Measurements from ENCODE around the gene DOCK2.

The DOCK2 gene

DNA sequence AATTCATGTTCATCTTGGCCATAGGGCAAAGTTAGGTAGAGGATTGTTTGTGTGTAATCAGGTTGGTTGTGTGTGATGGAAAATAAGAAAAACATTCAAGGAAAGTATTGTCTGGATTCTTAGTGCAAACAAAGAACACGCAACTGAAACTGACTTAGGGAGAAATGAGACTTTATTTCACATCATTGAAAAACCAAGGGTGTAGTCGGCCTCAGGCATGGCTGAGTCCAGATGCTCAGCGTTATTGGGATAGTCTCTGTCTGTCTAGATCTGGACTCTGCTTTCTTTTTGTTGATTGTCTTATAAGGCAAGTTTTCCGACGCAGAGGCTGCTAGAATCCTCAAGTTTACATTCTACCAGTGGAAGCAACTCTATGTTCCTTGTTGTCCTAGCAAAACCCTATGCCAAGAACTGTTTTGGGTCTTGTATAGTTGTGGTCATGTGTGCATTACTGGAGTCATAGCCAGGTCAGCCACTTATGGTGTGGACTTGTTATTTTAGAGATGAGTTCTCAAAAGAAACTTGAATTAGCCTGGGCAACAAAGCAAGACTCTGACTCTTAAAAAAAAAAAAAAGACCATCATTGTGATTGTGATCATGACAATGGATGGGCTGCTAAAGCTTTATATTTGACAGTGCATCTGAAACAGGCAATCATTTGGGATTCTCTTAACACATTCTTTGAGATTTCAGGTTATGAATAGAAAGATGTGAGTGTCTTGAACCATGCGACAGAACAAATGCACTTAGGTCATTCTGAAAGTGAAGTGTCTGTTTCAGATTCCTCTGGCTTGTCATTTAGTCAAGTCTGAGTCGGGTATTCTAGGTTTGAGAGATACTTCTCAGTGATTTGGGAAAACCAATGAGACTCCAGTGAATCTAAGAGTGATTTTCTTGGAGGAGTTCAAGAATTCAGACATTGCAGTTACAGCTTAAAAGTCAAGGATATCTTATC lies 82.6 kb downstream of the DOCK2 start:
- Histone ChIP-seq H4K20me1 (ENCODE audit: control insufficient read depth, insufficient read depth, low read depth, low read length) (no peaks in the 10 kb centered on the region), H3K27me3 (ENCODE audit: control insufficient read depth, low read length) (no peaks in the 10 kb centered on the region), H3K4me2 (ENCODE audit: low read length) (no peak overlapping the region), H3K4me3 (ENCODE audit: low read length) (no peak overlapping the region), H3F3A (ENCODE audit: control insufficient read depth, insufficient read depth) (no peaks in the 10 kb centered on the region), H3K9me3 (ENCODE audit: control insufficient read depth, insufficient read depth, low read length) (no peaks in the 10 kb centered on the region), H3K4me1 (ENCODE audit: control insufficient read depth, low read length) (no peaks in the 10 kb centered on the region), H3K9me2 (replicated peaks; ENCODE audit: control insufficient read depth, low read length) (no peaks in the 10 kb centered on the region), H3K36me3 (ENCODE audit: control insufficient read depth, low read length) (peaks cover 98% of the 10 kb centered on the region), H3K79me2 (ENCODE audit: control insufficient read depth, low read length) (peaks cover 16% of the 10 kb centered on the region), H3K27ac (ENCODE audit: low read depth, low read length) (no peak overlapping the region)
- TF ChIP-seq, protein P1, sequence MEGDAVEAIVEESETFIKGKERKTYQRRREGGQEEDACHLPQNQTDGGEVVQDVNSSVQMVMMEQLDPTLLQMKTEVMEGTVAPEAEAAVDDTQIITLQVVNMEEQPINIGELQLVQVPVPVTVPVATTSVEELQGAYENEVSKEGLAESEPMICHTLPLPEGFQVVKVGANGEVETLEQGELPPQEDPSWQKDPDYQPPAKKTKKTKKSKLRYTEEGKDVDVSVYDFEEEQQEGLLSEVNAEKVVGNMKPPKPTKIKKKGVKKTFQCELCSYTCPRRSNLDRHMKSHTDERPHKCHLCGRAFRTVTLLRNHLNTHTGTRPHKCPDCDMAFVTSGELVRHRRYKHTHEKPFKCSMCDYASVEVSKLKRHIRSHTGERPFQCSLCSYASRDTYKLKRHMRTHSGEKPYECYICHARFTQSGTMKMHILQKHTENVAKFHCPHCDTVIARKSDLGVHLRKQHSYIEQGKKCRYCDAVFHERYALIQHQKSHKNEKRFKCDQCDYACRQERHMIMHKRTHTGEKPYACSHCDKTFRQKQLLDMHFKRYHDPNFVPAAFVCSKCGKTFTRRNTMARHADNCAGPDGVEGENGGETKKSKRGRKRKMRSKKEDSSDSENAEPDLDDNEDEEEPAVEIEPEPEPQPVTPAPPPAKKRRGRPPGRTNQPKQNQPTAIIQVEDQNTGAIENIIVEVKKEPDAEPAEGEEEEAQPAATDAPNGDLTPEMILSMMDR (IDR thresholded peaks at IDR 0.05; ENCODE audit: low read depth, low read length, poor library complexity, severe bottlenecking) = no peak
- no peak for TF ChIP-seq EZH2phosphoT487 (IDR thresholded peaks at IDR 0.05; ENCODE audit: borderline replicate concordance, low read length)

DNA sequence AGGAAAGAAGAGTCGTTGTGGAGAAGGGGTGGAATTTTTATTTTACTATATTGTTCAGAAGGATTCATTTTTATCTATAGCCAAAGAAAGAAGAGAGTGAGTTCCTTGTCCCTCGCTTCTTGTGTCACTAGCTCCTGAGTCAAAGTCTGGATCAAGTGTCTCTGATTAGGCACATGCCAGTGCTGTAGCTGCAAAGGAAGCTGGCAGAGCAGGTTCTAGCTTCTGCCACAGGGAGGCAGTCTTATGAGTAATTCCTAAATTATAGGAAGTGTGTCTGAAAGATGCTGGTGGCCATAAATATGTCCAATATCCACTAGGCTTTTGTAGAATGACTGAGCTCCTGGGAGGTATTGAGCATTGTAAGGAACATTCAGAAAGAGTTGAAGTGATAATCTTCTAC lies 84.7 kb downstream of the DOCK2 start:
- no peaks in the 10 kb centered on the region for H3K9me2 ChIP-seq (replicated peaks; ENCODE audit: control insufficient read depth, low read length)
- H3F3A ChIP-seq (ENCODE audit: control insufficient read depth, insufficient read depth) = no peaks in the 10 kb centered on the region
- no peak overlapping the region for H3K27ac ChIP-seq (ENCODE audit: low read depth, low read length)
- H3K9me3 ChIP-seq (ENCODE audit: control insufficient read depth, insufficient read depth, low read length) = no peaks in the 10 kb centered on the region
- TF ChIP-seq EZH2phosphoT487 (IDR thresholded peaks at IDR 0.05; ENCODE audit: borderline replicate concordance, low read length) = no peak
- TF ChIP-seq, protein P1 (IDR thresholded peaks at IDR 0.05; ENCODE audit: low read depth, low read length, poor library complexity, severe bottlenecking) = peak; percentile 37
- peaks cover 21% of the 10 kb centered on the region for H3K79me2 ChIP-seq (ENCODE audit: control insufficient read depth, low read length)
- no peaks in the 10 kb centered on the region for H3K27me3 ChIP-seq (ENCODE audit: control insufficient read depth, low read length)
- no peak overlapping the region for H3K4me2 ChIP-seq (ENCODE audit: low read length)
- H3K4me3 ChIP-seq (ENCODE audit: low read length) = no peak overlapping the region
- H3K4me1 ChIP-seq (ENCODE audit: control insufficient read depth, low read length) = no peaks in the 10 kb centered on the region
- H3K36me3 ChIP-seq (ENCODE audit: control insufficient read depth, low read length) = peaks cover 85% of the 10 kb centered on the region
- no peaks in the 10 kb centered on the region for H4K20me1 ChIP-seq (ENCODE audit: control insufficient read depth, insufficient read depth, low read depth, low read length)

DNA sequence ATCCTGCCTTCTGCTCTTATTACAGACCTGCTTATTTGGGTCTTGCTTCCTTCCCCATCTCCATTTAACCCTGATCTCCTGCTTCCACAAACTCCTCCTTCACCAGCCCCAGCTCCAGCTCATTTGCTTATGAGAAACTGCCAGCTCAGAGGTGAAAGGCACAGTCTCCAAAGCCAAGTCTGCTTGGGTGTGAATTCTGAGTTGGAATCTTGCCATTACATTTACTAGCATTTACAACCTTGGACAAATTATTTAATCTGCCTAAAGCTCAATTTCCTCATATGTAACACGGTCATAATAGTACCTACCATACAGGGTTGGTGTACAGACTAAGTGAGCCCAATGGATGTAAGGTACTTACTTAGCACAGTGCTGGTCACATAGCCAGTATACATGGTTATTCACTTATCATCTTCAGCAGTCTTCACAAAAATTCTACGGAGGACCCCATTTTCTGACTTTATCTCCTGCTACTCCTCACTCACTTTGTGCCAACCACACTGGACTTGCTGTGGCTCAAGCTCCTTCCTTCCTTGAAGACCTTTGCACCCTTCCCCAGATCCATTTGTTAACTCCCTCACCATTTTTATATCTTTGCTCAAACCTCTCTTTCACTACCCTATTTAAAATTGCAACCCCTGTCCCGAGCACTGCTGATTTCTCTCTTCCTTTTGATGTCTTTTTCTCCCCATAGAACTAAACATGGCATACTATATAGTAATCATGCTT lies 86.2 kb downstream of the DOCK2 start:
- TF ChIP-seq, protein P1 (IDR thresholded peaks at IDR 0.05; ENCODE audit: low read depth, low read length, poor library complexity, severe bottlenecking) = no peak
- TF ChIP-seq EZH2phosphoT487 (IDR thresholded peaks at IDR 0.05; ENCODE audit: borderline replicate concordance, low read length) = no peak
- Histone ChIP-seq H3K36me3 (ENCODE audit: control insufficient read depth, low read length) (peaks cover 81% of the 10 kb centered on the region), H3F3A (ENCODE audit: control insufficient read depth, insufficient read depth) (no peaks in the 10 kb centered on the region), H3K27me3 (ENCODE audit: control insufficient read depth, low read length) (no peaks in the 10 kb centered on the region), H3K4me3 (ENCODE audit: low read length) (no peak overlapping the region), H3K4me2 (ENCODE audit: low read length) (no peak overlapping the region), H3K4me1 (ENCODE audit: control insufficient read depth, low read length) (no peaks in the 10 kb centered on the region), H3K27ac (ENCODE audit: low read depth, low read length) (no peak overlapping the region), H3K9me3 (ENCODE audit: control insufficient read depth, insufficient read depth, low read length) (no peaks in the 10 kb centered on the region), H3K79me2 (ENCODE audit: control insufficient read depth, low read length) (peaks cover 24% of the 10 kb centered on the region), H4K20me1 (ENCODE audit: control insufficient read depth, insufficient read depth, low read depth, low read length) (no peaks in the 10 kb centered on the region), H3K9me2 (replicated peaks; ENCODE audit: control insufficient read depth, low read length) (no peaks in the 10 kb centered on the region)

Data from DOHH2 (cell line).